Stimulated activated CD4-positive, alpha-beta T cell treated with anti-CD3 and anti-CD28 coated beads, Interleukin-4, amount 100 ng/mL, for 4 hours (primary cell): ENCODE measurements around the gene MED12.

Experiments used
- DNase-seq, 2 experiments: peaks; one replicate each; pipeline ENCODE4 v3.0.0-alpha.2; 2020

The MED12 gene

GRCh38 chrX:71107762-71108360 lies 10.5 kb upstream of the MED12 start:
- DNase-seq = peak in 1 of 2 experiments; percentile 24

- no peak for DNase-seq
These were observed 9.3 kb upstream of the MED12 start for GRCh38 chrX:71109051-71109450.

- peak; percentile 46 to 83 for DNase-seq
These were observed 7.1 kb upstream of the MED12 start, which contains the start of gene IL2RG for GRCh38 chrX:71111141-71111843. IL2RG (minus strand) TSS chrX:71111577; CDS start chrX:71111539, 38 bp downstream.

- peak in 1 of 2 experiments; percentile 16 for DNase-seq
These were observed 6.4 kb upstream of the MED12 start for GRCh38 chrX:71111921-71112431.

GRCh38 chrX:71117358-71117757 lies 1.0 kb upstream of the MED12 start:
- no peak for DNase-seq

- no peak for DNase-seq
These were observed 664 bp downstream of the MED12 start for GRCh38 chrX:71118985-71119535.

- DNase-seq = no peak
These were observed 9.9 kb downstream of the MED12 start for GRCh38 chrX:71128166-71128833.

GRCh38 chrX:71128915-71129765 lies 10.7 kb downstream of the MED12 start:
- peak; percentile 66 to 69 for DNase-seq

- DNase-seq = no peak
These were observed 13.1 kb downstream of the MED12 start for GRCh38 chrX:71131510-71131909.

GRCh38 chrX:71140440-71140839 lies 22.0 kb downstream of the MED12 start:
- DNase-seq = no peak

GRCh38 chrX:71143508-71143907 lies 25.1 kb downstream of the MED12 start:
- DNase-seq = no peak

- DNase-seq = no peak
These were observed 26.3 kb downstream of the MED12 start, which contains the start of gene NLGN3 for GRCh38 chrX:71144651-71145050. NLGN3 (plus strand) TSS chrX:71144841; CDS start chrX:71147750, 2,909 bp downstream.

GRCh38 chrX:71147496-71148277 lies 29.3 kb downstream of the MED12 start:
- DNase-seq = no peak

- DNase-seq = no peak
These were observed 29.9 kb downstream of the MED12 start for GRCh38 chrX:71148278-71148663.

GRCh38 chrX:71151366-71151765 lies 33.0 kb downstream of the MED12 start:
- no peak for DNase-seq

GRCh38 chrX:71154196-71154595 lies 35.8 kb downstream of the MED12 start:
- no peak for DNase-seq

GRCh38 chrX:71154641-71155040 lies 36.2 kb downstream of the MED12 start:
- DNase-seq = no peak

- no peak for DNase-seq
These were observed 40.2 kb downstream of the MED12 start for GRCh38 chrX:71158603-71159002.

GRCh38 chrX:71159335-71159734 lies 40.9 kb downstream of the MED12 start:
- no peak for DNase-seq

- no peak for DNase-seq
These were observed 42.1 kb downstream of the MED12 start for GRCh38 chrX:71160475-71160874.

- no peak for DNase-seq
These were observed 44.6 kb downstream of the MED12 start for GRCh38 chrX:71162981-71163380.

- no peak for DNase-seq
These were observed 45.7 kb downstream of the MED12 start for GRCh38 chrX:71164071-71164470.
